Esophagus muscularis mucosa (tissue), 3 donors: ENCODE results near the gene PHC2.

Experiments used
- POLR2A ChIP-seq: fragments of 450-650 bp; IDR thresholded peaks from one replicate; pipeline ENCODE4 v1.6.1; 2017; ENCODE audit warnings: antibody characterized with exemption, moderate library complexity, mild to moderate bottlenecking, low read depth
- TF ChIP-seq, protein P1 (sequence below), 3 experiments: fragments of 200-600 bp in 2 of 3; fragments of 450-650 bp in 1 of 3; sonication (generic) in 2 of 3; IDR thresholded peaks; one replicate each; pipeline ENCODE4 v1.5.1; 2017 to 2019; ENCODE audit warnings: antibody characterized with exemption in 3 of 3, mild to moderate bottlenecking in 2 of 3, moderate library complexity in 1 of 3

DNA sequence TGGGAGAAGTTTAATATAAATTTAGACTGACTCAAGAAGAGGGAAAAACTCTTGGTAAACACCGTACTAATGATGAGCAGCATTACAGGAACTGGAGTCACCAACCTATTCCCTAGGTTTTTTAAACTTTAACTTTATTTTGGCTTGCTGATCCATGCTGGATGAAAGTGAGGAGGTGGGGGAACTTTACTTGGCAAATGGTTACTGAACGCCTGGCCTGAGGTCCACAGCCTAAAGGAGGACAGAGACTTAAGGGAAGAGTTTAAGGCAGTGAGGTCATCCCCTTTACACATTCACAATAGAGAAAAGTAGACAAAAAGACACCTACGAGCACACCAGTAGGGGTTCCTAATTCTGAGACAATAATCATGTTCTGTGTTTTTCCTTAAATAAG is 84.4 kb downstream of the PHC2 start:
- TF ChIP-seq, protein P1, sequence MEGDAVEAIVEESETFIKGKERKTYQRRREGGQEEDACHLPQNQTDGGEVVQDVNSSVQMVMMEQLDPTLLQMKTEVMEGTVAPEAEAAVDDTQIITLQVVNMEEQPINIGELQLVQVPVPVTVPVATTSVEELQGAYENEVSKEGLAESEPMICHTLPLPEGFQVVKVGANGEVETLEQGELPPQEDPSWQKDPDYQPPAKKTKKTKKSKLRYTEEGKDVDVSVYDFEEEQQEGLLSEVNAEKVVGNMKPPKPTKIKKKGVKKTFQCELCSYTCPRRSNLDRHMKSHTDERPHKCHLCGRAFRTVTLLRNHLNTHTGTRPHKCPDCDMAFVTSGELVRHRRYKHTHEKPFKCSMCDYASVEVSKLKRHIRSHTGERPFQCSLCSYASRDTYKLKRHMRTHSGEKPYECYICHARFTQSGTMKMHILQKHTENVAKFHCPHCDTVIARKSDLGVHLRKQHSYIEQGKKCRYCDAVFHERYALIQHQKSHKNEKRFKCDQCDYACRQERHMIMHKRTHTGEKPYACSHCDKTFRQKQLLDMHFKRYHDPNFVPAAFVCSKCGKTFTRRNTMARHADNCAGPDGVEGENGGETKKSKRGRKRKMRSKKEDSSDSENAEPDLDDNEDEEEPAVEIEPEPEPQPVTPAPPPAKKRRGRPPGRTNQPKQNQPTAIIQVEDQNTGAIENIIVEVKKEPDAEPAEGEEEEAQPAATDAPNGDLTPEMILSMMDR (IDR thresholded peaks at IDR 0.05), result no peak
- no peak for TF ChIP-seq POLR2A
